ENCODE measurements around the gene PRKN. TPM values are rescaled to one million over a fixed set of nuclear protein-coding genes. Genes with fewer than 3 reads are reported as not detected.

The PRKN gene
- total RNA-seq, 1 donor from 2014 or later, result 5.7 TPM

- DNase-seq (ENCODE audit: low spot score), result no peak
- H3K36me3 Mint-ChIP-seq (ENCODE audit: low read depth), result no peaks in the 10 kb centered on the region
- H3K9me3 Mint-ChIP-seq (ENCODE audit: low read depth), result peaks cover 8% of the 10 kb centered on the region
- H3K4me1 Mint-ChIP-seq (ENCODE audit: low read depth), result peaks cover 21% of the 10 kb centered on the region
- no peak overlapping the region for H3K27ac Mint-ChIP-seq (ENCODE audit: unreplicated experiment)
- H3K27me3 Mint-ChIP-seq (ENCODE audit: low read depth), result no peaks in the 10 kb centered on the region
- H3K4me3 Mint-ChIP-seq (ENCODE audit: unreplicated experiment), result no peak overlapping the region
- TF ChIP-seq CTCF (IDR thresholded peaks at IDR 0.05), result no peak
Measured at GRCh38 chr6:161532536-161532935, 1195.0 kb downstream of the PRKN start.

- H3K4me1 Mint-ChIP-seq (ENCODE audit: low read depth), result peaks cover 8% of the 10 kb centered on the region
- no peak for TF ChIP-seq CTCF (IDR thresholded peaks at IDR 0.05)
- H3K27me3 Mint-ChIP-seq (ENCODE audit: low read depth), result no peaks in the 10 kb centered on the region
- no peak overlapping the region for H3K4me3 Mint-ChIP-seq (ENCODE audit: unreplicated experiment)
- no peak overlapping the region for H3K27ac Mint-ChIP-seq (ENCODE audit: unreplicated experiment)
- DNase-seq (ENCODE audit: low spot score), result no peak
- peaks cover 4% of the 10 kb centered on the region for H3K9me3 Mint-ChIP-seq (ENCODE audit: low read depth)
- H3K36me3 Mint-ChIP-seq (ENCODE audit: low read depth), result peaks cover 3% of the 10 kb centered on the region
Measured at GRCh38 chr6:161526794-161527193, 1200.8 kb downstream of the PRKN start.

- TF ChIP-seq CTCF (IDR thresholded peaks at IDR 0.05), result no peak
- DNase-seq (ENCODE audit: low spot score), result no peak
- Mint-ChIP-seq H3K27ac (ENCODE audit: unreplicated experiment) (no peak overlapping the region), H3K4me3 (ENCODE audit: unreplicated experiment) (no peak overlapping the region), H3K4me1 (ENCODE audit: low read depth) (no peaks in the 10 kb centered on the region), H3K27me3 (ENCODE audit: low read depth) (no peaks in the 10 kb centered on the region), H3K36me3 (ENCODE audit: low read depth) (peaks cover 3% of the 10 kb centered on the region), H3K9me3 (ENCODE audit: low read depth) (peaks cover 9% of the 10 kb centered on the region)
Measured at GRCh38 chr6:161523362-161523761, 1204.2 kb downstream of the PRKN start.

- no peak for TF ChIP-seq CTCF (IDR thresholded peaks at IDR 0.05)
- Mint-ChIP-seq H3K4me3 (ENCODE audit: unreplicated experiment) (no peak overlapping the region), H3K4me1 (ENCODE audit: low read depth) (no peaks in the 10 kb centered on the region), H3K9me3 (ENCODE audit: low read depth) (peaks cover 9% of the 10 kb centered on the region), H3K36me3 (ENCODE audit: low read depth) (peaks cover 3% of the 10 kb centered on the region), H3K27ac (ENCODE audit: unreplicated experiment) (no peak overlapping the region), H3K27me3 (ENCODE audit: low read depth) (no peaks in the 10 kb centered on the region)
- no peak for DNase-seq (ENCODE audit: low spot score)
Measured at GRCh38 chr6:161522276-161522675, 1205.3 kb downstream of the PRKN start.

- H3K9me3 Mint-ChIP-seq (ENCODE audit: low read depth), result no peaks in the 10 kb centered on the region
- no peaks in the 10 kb centered on the region for H3K27me3 Mint-ChIP-seq (ENCODE audit: low read depth)
- no peak for DNase-seq (ENCODE audit: low spot score)
- no peak for TF ChIP-seq CTCF (IDR thresholded peaks at IDR 0.05)
- no peak overlapping the region for H3K27ac Mint-ChIP-seq (ENCODE audit: unreplicated experiment)
- H3K4me1 Mint-ChIP-seq (ENCODE audit: low read depth), result no peaks in the 10 kb centered on the region
- peaks cover 2% of the 10 kb centered on the region for H3K36me3 Mint-ChIP-seq (ENCODE audit: low read depth)
- H3K4me3 Mint-ChIP-seq (ENCODE audit: unreplicated experiment), result no peak overlapping the region
Measured at GRCh38 chr6:161511447-161512095, 1216.0 kb downstream of the PRKN start.
